ENCODE measurements around the gene ZNF524.

GRCh38 chr19:55581823-55582223, 18.3 kb upstream of the ZNF524 start:
- TF ChIP-seq CTCF (IDR thresholded peaks at IDR 0.05) (no peak), POLR2A (IDR thresholded peaks at IDR 0.05) (no peak)
